DOHH2 (cell line): ENCODE measurements around the gene FUT2.
A peak's percentile ranks its signal among the peaks of the same experiment; 100 is the strongest.

Source experiments
- H3F3A ChIP-seq: fragments of 200-600 bp; sonication (generic), shearing (Covaris generic); 2 replicates; pipeline ENCODE4 v1.6.0; 2016; ENCODE audit warnings: antibody characterized with exemption, mild to moderate bottlenecking; ENCODE audit not compliant: control insufficient read depth, insufficient read depth
- H3K27ac ChIP-seq: fragments of 200-600 bp; sonication (generic); 2 replicates; pipeline ENCODE4 v1.5.1; 2014; ENCODE audit warnings: low read depth, mild to moderate bottlenecking, low read length, moderate library complexity
- H3K27me3 ChIP-seq: fragments of 200-600 bp; sonication (generic); 2 replicates; pipeline ENCODE4 v1.6.1; 2014; ENCODE audit warnings: mild to moderate bottlenecking, low read length, mixed read lengths; ENCODE audit not compliant: control insufficient read depth
- H3K36me3 ChIP-seq: fragments of 200-600 bp; sonication (generic); 2 replicates; pipeline ENCODE4 v1.6.1; 2014; ENCODE audit warnings: mild to moderate bottlenecking, low read length, moderate library complexity, mixed read lengths; ENCODE audit not compliant: control insufficient read depth
- H3K4me1 ChIP-seq: fragments of 200-600 bp; sonication (generic); 2 replicates; pipeline ENCODE4 v1.6.1; 2014; ENCODE audit warnings: mild to moderate bottlenecking, low read length, mixed read lengths; ENCODE audit not compliant: control insufficient read depth
- H3K4me2 ChIP-seq: fragments of 200-600 bp; sonication (generic); 2 replicates; pipeline ENCODE4 v1.6.0; 2014; ENCODE audit warnings: mild to moderate bottlenecking, low read length, moderate library complexity
- H3K4me3 ChIP-seq: fragments of 200-600 bp; sonication (generic); 2 replicates; pipeline ENCODE4 v1.5.1; 2014; ENCODE audit warnings: mild to moderate bottlenecking, low read length, mixed read lengths
- H3K79me2 ChIP-seq: fragments of 200-600 bp; sonication (generic); 2 replicates; pipeline ENCODE4 v1.6.1; 2014; ENCODE audit warnings: mild to moderate bottlenecking, low read length, mixed read lengths; ENCODE audit not compliant: control insufficient read depth
- H3K9me2 ChIP-seq: fragments of 200-600 bp; sonication (generic); replicated peaks from 2 replicates; pipeline ENCODE4 v1.6.1; 2014; ENCODE audit warnings: mild to moderate bottlenecking, low read length, mixed read lengths; ENCODE audit not compliant: control insufficient read depth
- H3K9me3 ChIP-seq: fragments of 200-600 bp; sonication (generic); 2 replicates; pipeline ENCODE4 v1.6.1; 2014; ENCODE audit warnings: antibody characterized with exemption, low read length, mixed read lengths; ENCODE audit not compliant: control insufficient read depth, insufficient read depth
- H4K20me1 ChIP-seq: fragments of 200-600 bp; sonication (generic); 2 replicates; pipeline ENCODE4 v1.6.0; 2014; ENCODE audit warnings: low read depth, mild to moderate bottlenecking, antibody characterized with exemption, low read length, moderate library complexity; ENCODE audit not compliant: control insufficient read depth, insufficient read depth
- EZH2phosphoT487 ChIP-seq: fragments of 200-600 bp; sonication (generic); IDR thresholded peaks from 2 replicates; pipeline ENCODE4 v1.6.1; 2017; ENCODE audit warnings: borderline replicate concordance, mild to moderate bottlenecking, antibody characterized with exemption, low read length, moderate library complexity, mixed read lengths
- TF ChIP-seq, protein P1 (sequence below): fragments of 200-600 bp; sonication (generic); IDR thresholded peaks from one replicate; pipeline ENCODE4 v1.5.1; 2014; ENCODE audit warnings: antibody characterized with exemption, mild to moderate bottlenecking, low read depth, low read length; ENCODE audit not compliant: poor library complexity, severe bottlenecking

Gene FUT2

DNA sequence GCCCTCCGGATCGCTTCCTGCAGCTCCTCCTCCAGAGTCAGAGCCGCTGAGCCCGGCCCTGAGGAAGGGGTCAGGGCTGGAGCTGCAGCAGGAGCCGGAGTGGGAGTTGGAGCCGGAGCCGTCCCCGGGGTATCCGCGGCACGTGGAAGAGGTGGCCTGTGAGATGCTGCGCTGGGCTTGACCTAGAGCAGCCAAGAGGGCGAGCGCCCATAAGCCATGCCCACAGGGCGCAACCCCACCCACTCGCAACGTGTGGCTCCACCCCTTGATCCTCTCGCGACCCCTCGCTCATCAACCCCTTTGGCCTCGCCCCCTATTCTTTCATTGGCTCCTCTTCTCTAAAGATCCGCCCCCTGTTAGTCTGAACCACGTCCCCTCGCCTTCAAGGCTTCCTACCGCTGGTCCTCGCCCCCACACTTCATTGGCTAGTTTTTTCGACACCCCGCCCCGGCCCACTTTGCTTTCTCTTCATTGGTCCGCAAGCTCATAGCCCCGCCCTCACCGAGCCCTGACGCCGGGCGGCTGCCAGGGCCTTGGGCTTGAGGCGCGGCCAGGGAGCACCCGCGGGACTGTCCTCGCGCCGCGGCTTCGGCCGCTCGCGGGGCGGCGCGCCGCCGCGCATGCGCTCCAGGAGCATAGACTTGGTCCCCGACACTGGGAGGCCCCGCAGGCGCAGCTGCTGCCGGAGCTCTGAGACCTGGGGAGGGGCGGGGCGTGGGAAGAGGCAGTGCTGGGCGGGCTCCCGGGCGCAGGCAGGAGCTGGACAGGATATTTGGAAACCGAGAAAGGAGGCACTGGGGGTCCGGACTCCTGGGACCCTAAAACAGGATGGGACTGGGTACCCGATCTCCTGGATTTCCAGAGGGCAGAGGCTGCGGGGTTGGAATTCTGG is 18.3 kb downstream of the FUT2 start:
- Histone ChIP-seq H4K20me1 (no peaks in the 10 kb centered on the region), H3K36me3 (no peaks in the 10 kb centered on the region)

DNA sequence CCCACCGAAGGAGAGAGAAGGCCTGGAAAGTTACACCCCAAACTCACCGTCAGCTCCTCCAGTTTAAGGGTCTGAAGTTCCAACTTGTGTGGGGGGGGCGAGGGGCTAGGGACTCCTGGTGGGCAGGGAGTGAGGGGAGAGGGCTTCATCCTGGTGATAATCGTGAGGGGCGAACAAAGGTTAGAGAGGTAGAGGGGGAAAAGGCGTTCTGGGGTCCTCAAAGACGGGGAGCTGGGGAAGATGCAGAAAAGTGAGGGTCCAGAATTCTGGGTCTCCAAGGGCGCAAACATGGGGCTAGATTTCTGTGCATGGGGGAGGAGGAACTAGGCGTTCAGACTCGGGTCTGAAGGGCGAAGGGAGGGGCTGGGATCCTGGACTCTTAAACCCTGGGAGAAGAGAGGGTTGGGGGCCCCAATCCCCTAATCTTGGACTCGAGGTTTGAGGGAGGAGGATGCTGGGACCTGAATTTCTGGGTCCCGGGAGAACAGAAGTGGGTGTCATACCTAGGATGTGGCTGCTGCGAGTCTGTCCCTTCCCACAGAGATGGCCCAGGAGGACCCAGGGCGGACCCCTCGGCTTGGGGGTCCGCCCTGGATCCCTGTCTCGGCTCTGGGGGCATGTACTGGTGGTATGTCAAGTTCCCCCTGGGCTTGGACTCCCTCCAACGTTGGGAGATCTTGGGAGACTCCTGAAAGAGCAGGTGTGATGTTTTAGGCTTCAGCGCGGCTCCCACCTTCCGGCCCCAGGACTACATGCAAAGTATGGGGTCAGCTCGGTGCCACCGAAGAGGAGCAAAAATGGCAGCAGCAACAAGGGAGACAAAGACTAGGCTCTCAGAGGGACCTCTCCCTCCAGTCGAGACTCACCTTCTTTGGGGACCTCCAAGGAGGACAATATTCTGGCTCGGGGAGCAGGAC is 19.2 kb downstream of the FUT2 start:
- H3K36me3 ChIP-seq: no peaks in the 10 kb centered on the region
- H4K20me1 ChIP-seq: no peaks in the 10 kb centered on the region
- H3F3A ChIP-seq: peaks cover 3% of the 10 kb centered on the region; the same call in 1 of the 2 replicates
- no peaks in the 10 kb centered on the region for H3K27me3 ChIP-seq
- peak overlapping the region; percentile 98 for H3K4me2 ChIP-seq
- no peak for TF ChIP-seq EZH2phosphoT487
- TF ChIP-seq, protein P1, sequence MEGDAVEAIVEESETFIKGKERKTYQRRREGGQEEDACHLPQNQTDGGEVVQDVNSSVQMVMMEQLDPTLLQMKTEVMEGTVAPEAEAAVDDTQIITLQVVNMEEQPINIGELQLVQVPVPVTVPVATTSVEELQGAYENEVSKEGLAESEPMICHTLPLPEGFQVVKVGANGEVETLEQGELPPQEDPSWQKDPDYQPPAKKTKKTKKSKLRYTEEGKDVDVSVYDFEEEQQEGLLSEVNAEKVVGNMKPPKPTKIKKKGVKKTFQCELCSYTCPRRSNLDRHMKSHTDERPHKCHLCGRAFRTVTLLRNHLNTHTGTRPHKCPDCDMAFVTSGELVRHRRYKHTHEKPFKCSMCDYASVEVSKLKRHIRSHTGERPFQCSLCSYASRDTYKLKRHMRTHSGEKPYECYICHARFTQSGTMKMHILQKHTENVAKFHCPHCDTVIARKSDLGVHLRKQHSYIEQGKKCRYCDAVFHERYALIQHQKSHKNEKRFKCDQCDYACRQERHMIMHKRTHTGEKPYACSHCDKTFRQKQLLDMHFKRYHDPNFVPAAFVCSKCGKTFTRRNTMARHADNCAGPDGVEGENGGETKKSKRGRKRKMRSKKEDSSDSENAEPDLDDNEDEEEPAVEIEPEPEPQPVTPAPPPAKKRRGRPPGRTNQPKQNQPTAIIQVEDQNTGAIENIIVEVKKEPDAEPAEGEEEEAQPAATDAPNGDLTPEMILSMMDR: no peak
- H3K79me2 ChIP-seq: peaks cover 7% of the 10 kb centered on the region
- no peaks in the 10 kb centered on the region for H3K9me3 ChIP-seq
- peak overlapping the region; percentile 56 for H3K27ac ChIP-seq
- no peaks in the 10 kb centered on the region for H3K9me2 ChIP-seq
- peak overlapping the region; percentile 89 for H3K4me3 ChIP-seq
- peaks cover 25% of the 10 kb centered on the region for H3K4me1 ChIP-seq

More for the DNA sequence above, 18.3 kb downstream of the FUT2 start:
- Histone ChIP-seq H3K9me2 (no peaks in the 10 kb centered on the region), H3F3A (peaks cover 3% of the 10 kb centered on the region; the same call in 1 of the 2 replicates), H3K79me2 (peaks cover 7% of the 10 kb centered on the region), H3K4me3 (peak overlapping the region; percentile 89), H3K4me2 (peak overlapping the region; percentile 98), H3K9me3 (no peaks in the 10 kb centered on the region), H3K27me3 (no peaks in the 10 kb centered on the region), H3K27ac (peak overlapping the region; percentile 56), H3K4me1 (peaks cover 22% of the 10 kb centered on the region)
- TF ChIP-seq EZH2phosphoT487: no peak
- TF ChIP-seq, protein P1: no peak

DNA sequence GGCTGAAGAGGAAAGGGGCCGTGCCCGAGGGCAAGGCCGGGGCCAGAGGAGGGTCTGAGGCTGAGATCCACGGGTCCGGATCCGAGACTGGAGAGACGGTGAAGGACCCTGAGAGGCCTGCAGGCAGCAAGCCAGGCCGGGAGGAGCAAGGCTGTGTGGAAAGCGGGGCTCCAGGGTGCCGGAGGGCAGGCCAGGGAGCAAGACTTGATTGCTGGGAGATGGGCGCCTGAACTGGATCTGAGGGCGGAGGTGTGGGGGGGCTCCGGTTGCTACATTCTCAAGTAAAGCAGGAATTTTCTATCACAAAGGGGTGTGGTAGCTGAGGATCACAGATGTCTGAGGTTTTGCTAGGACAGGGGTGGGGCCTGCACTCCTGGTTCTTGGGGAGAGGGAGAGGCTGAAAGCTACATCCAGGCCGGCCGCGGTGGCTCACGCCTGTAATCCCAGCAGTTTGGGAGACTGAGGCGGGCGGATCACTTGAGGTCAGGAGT is 20.0 kb downstream of the FUT2 start:
- H3K36me3 ChIP-seq: no peaks in the 10 kb centered on the region
- H3K4me1 ChIP-seq: peaks cover 30% of the 10 kb centered on the region
- peaks cover 7% of the 10 kb centered on the region for H3K79me2 ChIP-seq
- H4K20me1 ChIP-seq: no peaks in the 10 kb centered on the region
- H3K4me3 ChIP-seq: peak overlapping the region; percentile 89
- TF ChIP-seq EZH2phosphoT487: no peak
- TF ChIP-seq, protein P1: no peak
- peak overlapping the region; percentile 98 for H3K4me2 ChIP-seq
- H3K27me3 ChIP-seq: no peaks in the 10 kb centered on the region
- H3F3A ChIP-seq: peaks cover 3% of the 10 kb centered on the region; the same call in 1 of the 2 replicates
- no peaks in the 10 kb centered on the region for H3K9me2 ChIP-seq
- no peaks in the 10 kb centered on the region for H3K9me3 ChIP-seq
- H3K27ac ChIP-seq: no peak overlapping the region
